Measurements from ENCODE around the gene ITPR2. TPM values are rescaled to one million over a fixed set of nuclear protein-coding genes. Genes with fewer than 3 reads are reported as not detected.

ITPR2 gene
- total RNA-seq, 2 donors from 2014 or later, result 38.8 to 40.3 TPM

DNA sequence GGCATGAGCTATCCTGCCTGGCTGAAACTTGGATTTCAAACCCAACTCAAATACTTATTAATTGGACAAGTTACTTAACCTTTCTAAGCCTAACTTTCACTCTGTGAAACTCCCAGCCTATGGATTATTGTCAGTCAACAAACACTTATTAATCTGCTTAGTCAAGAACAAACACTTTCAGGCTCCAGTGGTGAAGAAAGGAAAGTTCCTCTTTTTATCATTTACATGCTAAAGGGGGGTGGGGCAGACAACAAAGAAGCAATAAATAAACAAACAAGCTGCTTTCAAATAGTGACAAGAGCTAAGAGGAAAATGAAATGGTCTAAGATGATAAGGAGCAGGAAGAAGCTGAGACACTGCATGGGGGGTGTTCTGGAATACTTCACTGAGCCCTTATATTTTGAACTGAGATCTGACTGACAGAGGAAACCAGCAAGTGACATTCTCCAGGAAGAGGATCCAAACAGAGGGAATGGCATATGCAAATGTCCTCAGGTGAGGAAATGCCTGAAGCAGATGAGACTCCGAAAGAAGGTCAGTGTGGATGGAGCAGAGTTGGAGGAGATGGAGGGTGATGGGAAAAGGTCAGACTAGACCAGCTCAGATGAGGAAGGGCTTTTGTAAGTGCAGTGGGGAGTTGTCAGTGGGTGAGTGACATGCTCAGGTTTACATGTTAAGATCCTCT, 259.6 kb downstream of the ITPR2 start:
- no peak for DNase-seq (ENCODE audit: low spot score)
- intact Hi-C loops (cut with DNase I), result no loop called here

DNA sequence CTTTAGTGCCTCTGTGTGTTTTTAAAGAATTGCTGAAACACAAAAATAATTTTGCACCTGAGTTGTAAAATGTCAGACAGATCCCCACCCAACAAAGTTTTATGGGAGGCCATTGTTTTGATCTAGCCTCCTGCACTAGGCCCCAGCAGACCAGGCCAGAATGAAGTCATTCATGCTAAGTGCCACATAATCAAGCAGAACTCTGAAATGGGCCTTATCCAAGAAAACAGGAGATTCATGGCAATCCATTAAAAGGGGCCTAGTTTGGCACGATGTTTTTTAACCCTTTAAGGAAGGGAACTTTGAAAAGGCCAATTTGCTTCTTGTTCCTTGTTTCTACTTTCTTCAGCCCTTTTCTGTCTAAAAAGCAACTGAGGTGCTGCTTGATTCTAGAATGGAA, 260.9 kb downstream of the ITPR2 start:
- intact Hi-C loops (cut with DNase I), result no loop called here
- DNase-seq (ENCODE audit: low spot score), result no peak

DNA sequence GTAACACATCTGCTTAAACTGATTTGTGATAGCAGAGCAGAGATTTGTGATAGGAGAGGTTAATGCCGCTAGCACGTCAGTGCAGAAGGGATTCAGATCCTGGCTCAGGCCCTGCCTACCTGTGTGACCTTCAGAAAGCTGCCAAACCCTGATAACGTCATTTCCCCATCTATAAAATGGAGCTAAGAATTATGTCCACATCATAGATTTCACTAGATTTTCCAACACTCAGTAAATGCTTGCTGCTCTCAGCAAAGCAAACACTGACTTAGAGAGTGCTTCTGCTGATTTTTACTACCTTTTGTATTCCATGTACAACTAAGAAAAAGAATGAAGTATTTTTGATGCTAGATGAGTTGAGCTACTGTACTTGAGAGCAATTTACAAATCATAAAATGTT, 261.4 kb downstream of the ITPR2 start:
- intact Hi-C loops (cut with DNase I), result no loop called here
- no peak for DNase-seq (ENCODE audit: low spot score)

DNA sequence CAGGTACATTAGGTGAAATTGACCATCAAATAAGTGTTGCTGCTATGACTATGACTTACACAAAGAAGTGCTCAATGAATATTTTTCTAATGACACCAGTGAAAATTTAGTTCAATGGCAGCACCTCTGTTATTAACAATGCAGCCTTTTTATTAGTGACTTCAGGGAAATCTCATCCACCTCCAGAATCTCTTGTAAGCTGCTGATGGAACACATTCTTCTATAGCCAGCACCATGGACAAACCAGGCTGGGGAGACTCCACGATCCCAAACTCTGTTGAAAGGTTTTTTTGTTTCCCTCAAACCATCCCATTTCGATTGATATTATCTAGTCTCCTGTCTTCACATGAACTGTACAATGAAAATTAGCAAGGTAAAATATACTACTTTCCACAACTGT, 265.9 kb downstream of the ITPR2 start:
- no peak for DNase-seq (ENCODE audit: low spot score)
- intact Hi-C loops (cut with DNase I), result no loop called here

DNA sequence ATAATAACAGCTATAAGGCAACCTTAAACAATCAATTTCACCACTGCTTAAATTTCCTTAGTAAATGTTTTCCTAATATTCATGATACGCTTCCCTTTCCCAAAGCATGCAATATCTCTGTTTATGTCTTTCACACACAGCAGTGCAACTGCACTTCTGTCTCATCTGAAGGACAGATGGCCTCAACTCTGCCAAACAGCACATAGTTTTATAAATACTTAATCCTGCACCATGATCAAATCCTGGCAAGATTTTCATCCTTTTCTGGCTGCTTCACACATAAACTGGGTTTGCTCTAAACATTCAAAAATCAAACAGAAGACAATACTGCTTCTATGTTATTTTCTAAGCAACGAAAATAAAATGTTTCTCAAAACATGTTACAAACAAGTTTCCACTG, 266.3 kb downstream of the ITPR2 start:
- no peak for DNase-seq (ENCODE audit: low spot score)
- intact Hi-C loops (cut with DNase I), result no loop called here

DNA sequence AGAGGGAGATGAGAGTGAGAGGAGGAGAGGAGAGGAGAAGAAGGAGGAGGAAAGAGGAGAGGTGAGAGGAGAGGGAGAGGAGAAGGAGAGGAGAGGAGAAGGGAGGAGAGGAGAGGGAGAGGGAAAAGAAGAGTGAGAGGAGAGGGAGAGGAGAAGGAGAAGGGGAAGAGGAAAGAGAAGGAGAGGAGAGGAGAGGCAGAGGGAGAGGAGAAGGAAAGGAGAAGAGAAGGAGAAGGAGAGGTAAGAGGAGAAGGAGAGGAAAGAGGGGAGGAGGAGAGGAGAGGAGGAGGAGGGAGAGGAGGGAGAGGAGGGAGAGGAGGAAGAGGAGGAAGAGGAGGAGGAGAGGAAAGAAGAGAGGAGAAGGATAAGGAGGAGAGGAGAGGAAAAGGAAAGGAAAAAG, 266.8 kb downstream of the ITPR2 start:
- intact Hi-C loops (cut with DNase I), result no loop called here
- no peak for DNase-seq (ENCODE audit: low spot score)

DNA sequence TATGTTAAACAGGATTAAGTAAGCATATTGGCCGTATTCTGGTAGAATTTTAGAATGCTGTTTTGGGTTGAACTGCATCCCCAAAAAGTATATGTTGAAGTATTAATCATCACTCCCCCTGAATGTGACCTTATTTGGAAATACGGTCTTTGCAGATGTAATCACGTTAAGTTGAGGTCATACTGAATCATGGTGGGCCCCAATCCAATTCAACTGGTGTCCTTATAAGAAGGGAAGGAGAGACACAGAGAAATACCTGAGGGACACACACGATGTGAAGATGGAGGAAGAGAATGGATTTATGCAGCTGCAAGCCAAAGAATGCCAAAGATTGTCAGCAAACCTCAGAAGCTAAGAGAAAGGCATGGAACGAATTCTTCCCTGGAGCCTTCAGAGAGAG, 268.6 kb downstream of the ITPR2 start:
- no peak for DNase-seq (ENCODE audit: low spot score)
- intact Hi-C loops (cut with DNase I), result no loop called here

DNA sequence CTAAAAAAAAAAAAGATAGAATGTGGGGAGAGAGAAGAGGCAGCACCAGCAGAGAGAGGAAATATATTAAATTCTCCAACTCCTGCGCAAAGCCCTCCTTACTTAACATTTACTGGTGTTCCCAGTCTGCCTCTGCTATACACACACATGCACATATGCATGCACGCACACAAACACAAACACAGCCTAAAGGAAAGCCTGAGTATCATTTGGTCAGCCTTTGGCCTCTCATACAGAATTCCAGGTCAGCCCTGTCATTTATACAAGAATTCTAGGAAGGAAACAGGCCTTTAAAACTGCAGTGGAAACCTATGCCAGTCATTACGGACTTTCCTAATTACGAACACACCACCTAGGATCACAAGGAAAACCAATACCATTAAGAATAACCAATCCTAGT, 269.4 kb downstream of the ITPR2 start:
- intact Hi-C loops (cut with DNase I), result no loop called here
- DNase-seq (ENCODE audit: low spot score), result no peak

DNA sequence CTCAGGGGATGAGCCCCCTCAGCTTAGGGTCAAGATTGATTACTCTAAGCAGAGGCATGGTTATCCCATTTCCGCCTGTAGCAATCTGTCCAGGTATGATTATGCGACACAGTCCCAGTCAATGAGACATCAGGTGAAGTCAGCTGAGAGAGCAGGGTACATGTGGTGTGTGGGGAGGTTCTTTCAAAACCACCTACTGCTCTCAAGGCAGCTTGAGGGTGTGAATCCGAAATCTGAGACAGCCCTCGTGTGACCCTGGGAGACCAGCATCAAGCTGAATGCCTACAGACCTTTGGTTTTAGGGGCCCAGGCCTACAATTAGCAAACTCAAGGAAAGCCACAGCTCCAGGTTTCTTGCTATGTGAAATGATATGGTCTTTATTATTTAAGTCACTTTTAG, 275.7 kb downstream of the ITPR2 start:
- intact Hi-C loops (cut with DNase I), result no loop called here
- DNase-seq (ENCODE audit: low spot score), result no peak

DNA sequence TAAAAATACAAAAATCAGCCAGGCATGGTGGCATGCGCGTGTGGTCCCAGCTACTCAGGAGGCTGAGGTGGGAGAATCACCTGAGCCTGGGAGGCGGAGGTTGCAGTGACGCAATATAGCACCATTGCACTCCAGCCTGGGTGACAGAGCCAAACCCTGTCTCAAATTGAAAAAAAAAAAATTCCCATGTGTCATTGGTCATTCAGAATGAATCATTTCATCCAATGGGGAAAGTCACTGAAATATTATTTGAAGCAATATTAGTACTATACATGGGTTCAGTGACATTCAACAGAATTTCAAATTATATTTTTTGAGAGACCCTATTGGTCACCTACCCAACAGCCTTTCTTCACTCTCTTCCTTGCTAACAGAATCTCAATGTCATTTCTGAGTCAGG, 276.1 kb downstream of the ITPR2 start:
- intact Hi-C loops (cut with DNase I), result no loop called here
- DNase-seq (ENCODE audit: low spot score), result no peak

DNA sequence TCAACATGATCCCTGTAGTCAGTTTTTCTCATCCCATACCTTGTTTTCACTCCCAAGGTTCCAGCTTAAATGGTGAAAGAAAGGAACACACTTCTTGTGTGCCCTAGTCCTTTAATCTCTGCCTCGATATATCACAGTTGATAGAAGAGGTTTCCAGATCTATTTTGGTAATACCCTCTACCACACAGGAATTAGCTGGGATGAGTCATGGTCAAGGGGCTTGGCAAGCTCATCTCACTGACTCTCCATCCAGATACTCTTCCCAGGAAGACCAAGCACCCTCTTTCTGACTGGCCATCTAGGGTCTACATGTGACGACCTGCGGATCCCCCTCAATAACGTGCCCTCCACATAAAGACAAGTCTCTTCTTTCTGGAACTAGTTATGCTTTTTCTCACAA, 277.9 kb downstream of the ITPR2 start:
- DNase-seq (ENCODE audit: low spot score), result no peak
- intact Hi-C loops (cut with DNase I), result no loop called here

DNA sequence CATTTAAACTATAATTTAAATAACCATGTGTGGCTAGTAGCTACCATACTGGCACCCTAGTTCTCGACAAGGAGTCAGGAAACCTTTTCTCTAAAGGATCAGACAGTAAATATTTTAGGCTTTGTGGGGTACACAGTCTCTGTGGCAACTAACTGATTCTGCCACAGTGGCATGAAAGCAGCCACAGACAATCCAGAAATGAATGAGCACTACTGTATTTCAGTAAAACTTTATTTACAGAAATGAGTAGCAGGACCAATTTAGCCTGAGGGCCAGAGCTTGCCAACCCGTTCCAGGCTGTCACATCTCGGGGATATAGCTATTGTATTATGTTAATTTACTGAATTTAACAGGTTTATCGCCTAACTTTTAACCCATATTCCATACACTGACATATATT, 278.7 kb downstream of the ITPR2 start:
- intact Hi-C loops (cut with DNase I), result no loop called here

DNA sequence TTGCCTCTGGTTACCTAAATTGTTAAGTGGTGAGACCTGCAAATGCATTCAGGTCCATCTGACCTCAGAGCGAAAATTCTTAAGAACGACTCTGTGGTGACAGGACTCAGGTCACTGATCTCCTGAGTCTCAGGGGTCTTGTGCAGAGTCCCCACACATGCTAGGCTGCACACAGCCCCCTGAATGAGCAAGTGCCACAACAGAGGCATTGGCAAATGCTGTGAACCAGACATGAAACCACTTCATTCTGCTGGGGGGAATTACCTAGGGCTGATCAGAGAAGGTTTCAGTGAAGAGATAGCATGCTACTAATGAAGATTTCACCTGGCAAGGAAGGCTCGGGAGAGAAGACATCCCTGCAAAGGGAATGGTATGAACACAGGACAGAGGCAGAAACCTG, 281.6 kb downstream of the ITPR2 start:
- no peak for DNase-seq (ENCODE audit: low spot score)
- intact Hi-C loops (cut with DNase I), result no loop called here

More for the DNA sequence above, 278.7 kb downstream of the ITPR2 start:
- no peak for DNase-seq (ENCODE audit: low spot score)

DNA sequence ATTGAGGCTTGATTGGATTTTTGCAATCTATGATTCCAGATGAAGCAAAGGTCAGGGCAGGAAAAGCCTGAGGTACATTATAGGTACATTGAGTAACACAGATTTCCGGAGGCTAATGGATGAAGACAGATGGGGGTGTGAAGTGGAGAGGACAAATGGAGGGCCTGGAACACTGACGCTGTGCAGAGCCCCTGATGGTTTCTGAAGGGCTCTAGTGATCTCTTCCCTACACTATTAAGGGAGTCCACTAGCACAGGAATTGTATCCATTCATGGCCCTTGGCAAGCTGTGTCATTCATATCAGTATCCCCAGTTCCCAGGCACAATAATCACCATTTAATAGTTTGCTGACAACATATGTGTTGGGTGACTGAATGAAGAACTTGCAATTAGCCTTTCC, 284.8 kb downstream of the ITPR2 start:
- intact Hi-C loops (cut with DNase I), result no loop called here
- DNase-seq (ENCODE audit: low spot score), result no peak

DNA sequence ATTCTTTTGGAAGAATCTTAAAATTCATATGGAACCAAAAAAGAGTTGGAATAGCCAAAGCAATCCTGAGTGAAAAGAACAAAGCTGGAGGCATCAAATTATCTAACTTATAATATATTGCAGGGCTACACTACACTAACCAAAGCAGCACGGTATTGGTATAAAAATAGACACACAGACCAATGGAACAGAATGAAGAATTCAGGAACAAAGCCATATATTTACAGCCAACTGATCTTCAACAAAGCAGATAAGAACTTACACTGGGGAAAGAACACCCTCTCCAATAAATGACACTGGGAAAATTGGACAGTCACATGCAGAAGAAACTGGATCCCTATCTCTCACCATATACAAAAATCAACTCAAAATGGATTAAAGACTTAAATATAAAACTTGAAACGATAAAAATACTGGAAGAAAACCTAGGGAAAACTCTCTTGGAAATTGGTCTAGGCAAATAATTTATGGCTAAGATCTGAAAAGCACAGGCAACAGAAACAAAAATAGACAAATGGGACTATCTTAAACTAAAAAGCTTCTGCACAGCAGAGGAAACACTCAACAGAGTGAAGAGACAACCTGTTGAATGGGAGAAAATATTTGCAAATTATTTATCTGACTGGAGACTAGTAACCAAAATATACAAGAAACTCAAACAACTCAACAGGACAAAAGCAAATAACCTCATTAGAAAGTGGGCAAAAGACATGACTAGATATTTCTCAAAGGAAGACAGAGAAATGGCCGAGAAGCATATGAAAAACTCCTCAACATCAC, 286.3 kb downstream of the ITPR2 start:
- no peak for DNase-seq (ENCODE audit: low spot score)
- intact Hi-C loops (cut with DNase I), result no loop called here

DNA sequence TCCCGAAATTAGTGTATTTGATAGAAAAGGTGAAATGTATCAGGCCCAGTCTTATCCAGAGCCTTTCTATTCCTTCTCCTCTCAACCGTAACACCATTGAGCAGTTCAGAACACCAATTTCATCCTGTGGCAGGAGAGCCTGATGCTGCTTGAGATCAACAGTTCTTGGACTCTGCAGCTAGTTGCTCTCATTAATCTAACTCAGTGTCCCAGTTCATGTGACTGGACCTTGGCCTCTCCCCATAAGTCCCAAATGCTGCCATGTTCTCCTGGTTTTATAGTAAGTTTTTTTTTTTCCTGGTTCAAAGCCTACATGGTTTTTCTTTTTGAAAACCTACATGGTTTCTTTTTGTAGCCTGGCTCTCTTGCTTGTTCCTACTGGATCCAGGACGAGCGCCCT, 293.9 kb downstream of the ITPR2 start:
- intact Hi-C loops (cut with DNase I), result loop anchor here in 1 of 2 donors (5.0 kb wide), 1 partner anchor 797 kb away; no protein-coding TSS in a partner anchor
- DNase-seq (ENCODE audit: low spot score), result no peak

DNA sequence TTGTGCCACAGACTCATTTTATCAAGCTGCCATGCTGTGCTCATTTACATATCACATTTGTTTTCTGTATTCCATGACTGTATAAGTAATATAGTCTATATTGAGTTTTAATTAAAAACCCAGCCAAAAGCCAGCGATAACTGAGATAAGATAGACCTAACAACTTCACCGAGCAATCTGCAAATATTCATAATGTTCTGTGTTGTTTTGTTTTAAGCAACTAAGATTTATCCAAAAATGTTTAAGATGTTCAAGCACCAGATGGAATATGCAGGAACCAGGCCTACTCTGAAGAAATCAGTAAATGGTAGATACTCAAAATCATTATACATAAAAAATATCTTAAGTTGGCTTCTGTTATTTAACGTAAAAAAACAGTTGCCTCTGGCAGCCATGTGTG, 295.3 kb downstream of the ITPR2 start:
- intact Hi-C loops (cut with DNase I), result loop anchor here in 1 of 2 donors (5.0 kb wide), 1 partner anchor 795 kb away; no protein-coding TSS in a partner anchor
- DNase-seq (ENCODE audit: low spot score), result no peak

DNA sequence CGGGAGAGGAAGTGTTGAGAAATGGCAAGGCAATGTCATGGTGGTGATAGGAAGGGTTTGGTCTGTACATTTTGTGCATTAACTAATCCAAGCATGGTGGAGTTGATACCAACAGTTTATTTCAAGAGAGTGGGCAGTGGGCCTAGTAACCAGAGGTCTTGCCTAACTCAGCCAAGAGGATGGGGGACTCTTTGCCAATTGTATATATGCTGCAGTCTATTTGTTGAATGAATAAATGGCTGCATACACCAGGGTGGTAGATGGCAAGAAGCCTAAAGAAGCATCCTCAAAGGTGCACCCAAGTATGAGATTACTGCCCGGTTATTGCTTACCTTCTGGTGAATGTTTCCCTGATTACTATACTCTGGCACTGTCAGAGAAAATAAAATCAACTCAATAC, 295.9 kb downstream of the ITPR2 start:
- no peak for DNase-seq (ENCODE audit: low spot score)
- intact Hi-C loops (cut with DNase I), result loop anchor here in 1 of 2 donors (5.0 kb wide), 1 partner anchor 795 kb away; no protein-coding TSS in a partner anchor

DNA sequence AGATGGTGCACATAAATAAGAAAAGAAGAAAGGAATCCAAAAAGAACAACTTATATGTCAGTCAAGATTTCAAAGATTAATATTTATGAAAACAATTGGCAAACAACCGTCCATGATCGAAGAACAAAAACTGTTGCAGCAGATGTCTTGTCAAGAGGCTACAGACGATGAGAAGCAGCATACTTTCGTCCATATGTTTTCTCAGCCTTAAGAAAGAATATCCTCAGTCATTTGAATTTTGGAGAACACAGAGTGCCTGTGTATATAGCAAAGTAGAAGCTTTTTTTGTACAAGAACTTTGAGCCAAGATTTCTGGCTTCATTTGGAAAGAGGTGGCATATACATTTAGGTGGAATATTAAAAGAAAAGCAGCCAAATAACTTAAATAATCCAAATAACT, 297.2 kb downstream of the ITPR2 start:
- intact Hi-C loops (cut with DNase I), result loop anchor here in 1 of 2 donors (5.0 kb wide), 1 partner anchor 794 kb away; no protein-coding TSS in a partner anchor
- no peak for DNase-seq (ENCODE audit: low spot score)

DNA sequence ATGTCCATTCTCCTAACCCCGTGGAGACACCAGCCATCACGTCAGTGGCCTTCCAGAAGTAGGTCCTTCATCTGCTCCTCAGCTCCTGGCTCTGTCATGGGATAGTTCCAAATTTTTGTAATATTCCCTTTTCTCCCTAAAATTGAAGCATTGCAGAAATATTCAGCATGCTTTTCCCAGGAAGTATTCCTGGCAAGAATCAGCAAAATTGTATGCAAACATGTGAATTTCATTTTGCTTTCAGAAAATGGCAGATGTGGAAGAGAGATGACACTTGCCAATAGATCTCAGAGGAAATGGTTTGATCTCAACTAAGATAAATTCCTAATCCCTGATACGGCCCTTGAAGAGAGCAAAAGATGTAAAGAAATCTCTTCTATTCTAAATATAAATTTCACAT, 298.9 kb downstream of the ITPR2 start:
- intact Hi-C loops (cut with DNase I), result no loop called here
- DNase-seq (ENCODE audit: low spot score), result no peak

DNA sequence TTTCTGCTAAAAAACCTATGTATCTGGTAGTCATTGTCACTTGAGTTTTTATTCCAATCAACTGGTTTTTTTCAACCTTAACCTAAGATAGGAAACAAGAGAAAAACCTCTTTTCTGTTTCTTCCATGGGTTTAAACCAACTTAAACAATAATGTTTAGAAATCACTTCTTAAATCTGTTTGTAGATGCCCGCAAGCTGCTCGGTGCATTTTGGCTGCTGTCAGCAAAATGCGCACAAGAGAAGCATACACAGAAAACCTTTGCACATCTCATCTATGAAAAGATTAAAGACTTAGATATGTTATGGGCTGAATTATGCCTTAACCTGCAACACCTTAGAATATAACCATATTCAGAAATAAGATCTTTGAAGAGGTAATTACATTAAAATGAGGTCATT, 299.8 kb downstream of the ITPR2 start:
- intact Hi-C loops (cut with DNase I), result no loop called here
- no peak for DNase-seq (ENCODE audit: low spot score)
